Kidney epithelial cell (primary cell): ENCODE data around the gene MYLK. TPM values are rescaled to one million over a fixed set of nuclear protein-coding genes. Genes with fewer than 3 reads are reported as not detected.

Experiments
- DNase-seq: peaks from one replicate; pipeline ENCODE4 v3.0.0-alpha.2; 2010; ENCODE audit warnings: low read depth
- H3K27me3 ChIP-seq: 2 replicates; pipeline ENCODE4 v1.6.0; 2011; ENCODE audit warnings: low read length; ENCODE audit not compliant: control insufficient read depth, insufficient read depth
- H3K36me3 ChIP-seq: 2 replicates; pipeline ENCODE4 v1.5.1; 2011; ENCODE audit warnings: low read length; ENCODE audit not compliant: control insufficient read depth, insufficient read depth
- H3K4me3 ChIP-seq: 2 replicates; pipeline ENCODE4 v1.5.1; 2011; ENCODE audit warnings: low read depth, mild to moderate bottlenecking, control low read depth, low read length
- total RNA-seq: library from RNA; depleted of rRNA; stranded (reverse); fragments of >200 nt; gene quantifications from 2 replicates; pipeline ENCODE4 v1.2.3, GENCODE V29; 2015
- TF ChIP-seq, protein P1 (sequence below): IDR thresholded peaks from 2 replicates; pipeline ENCODE4 v1.5.1; 2011; ENCODE audit warnings: mild to moderate bottlenecking, moderate library complexity, low read length, control low read depth, inconsistent platforms; ENCODE audit not compliant: insufficient read depth, poor library complexity, severe bottlenecking

The MYLK gene
- total RNA-seq, 1 donor from 2014 or later = 49.7 TPM

GRCh38 chr3:123764647-123765046, 119.5 kb downstream of the MYLK start:
- Histone ChIP-seq H3K36me3 (peaks cover 1% of the 10 kb centered on the region), H3K27me3 (no peaks in the 10 kb centered on the region), H3K4me3 (no peak overlapping the region)
- TF ChIP-seq, protein P1, sequence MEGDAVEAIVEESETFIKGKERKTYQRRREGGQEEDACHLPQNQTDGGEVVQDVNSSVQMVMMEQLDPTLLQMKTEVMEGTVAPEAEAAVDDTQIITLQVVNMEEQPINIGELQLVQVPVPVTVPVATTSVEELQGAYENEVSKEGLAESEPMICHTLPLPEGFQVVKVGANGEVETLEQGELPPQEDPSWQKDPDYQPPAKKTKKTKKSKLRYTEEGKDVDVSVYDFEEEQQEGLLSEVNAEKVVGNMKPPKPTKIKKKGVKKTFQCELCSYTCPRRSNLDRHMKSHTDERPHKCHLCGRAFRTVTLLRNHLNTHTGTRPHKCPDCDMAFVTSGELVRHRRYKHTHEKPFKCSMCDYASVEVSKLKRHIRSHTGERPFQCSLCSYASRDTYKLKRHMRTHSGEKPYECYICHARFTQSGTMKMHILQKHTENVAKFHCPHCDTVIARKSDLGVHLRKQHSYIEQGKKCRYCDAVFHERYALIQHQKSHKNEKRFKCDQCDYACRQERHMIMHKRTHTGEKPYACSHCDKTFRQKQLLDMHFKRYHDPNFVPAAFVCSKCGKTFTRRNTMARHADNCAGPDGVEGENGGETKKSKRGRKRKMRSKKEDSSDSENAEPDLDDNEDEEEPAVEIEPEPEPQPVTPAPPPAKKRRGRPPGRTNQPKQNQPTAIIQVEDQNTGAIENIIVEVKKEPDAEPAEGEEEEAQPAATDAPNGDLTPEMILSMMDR = no peak
- DNase-seq = no peak

GRCh38 chr3:123762805-123763204, 121.3 kb downstream of the MYLK start:
- Histone ChIP-seq H3K36me3 (peaks cover 1% of the 10 kb centered on the region), H3K27me3 (no peaks in the 10 kb centered on the region)
- DNase-seq = no peak

DNA sequence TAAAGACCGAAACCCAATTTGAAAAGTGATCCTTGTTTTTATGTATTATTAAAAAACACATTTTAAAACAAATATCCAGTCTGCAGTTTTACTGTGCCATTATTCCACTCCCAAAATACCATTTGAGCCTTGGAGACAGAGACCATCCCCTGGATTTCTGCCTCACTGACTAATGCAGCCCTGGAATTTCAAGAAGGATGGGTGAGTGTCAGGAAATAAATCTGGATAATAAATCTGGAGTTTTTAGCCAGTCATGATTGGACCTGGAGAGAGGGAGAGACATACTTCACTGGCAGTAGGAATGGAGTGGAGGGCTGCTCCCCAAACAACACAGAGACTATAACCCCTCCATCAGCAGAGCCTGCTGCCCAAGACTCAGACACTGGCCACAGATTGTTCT, 123.3 kb downstream of the MYLK start:
- TF ChIP-seq, protein P1 = no peak
- peaks cover 1% of the 10 kb centered on the region for H3K36me3 ChIP-seq
- DNase-seq = no peak
- no peaks in the 10 kb centered on the region for H3K27me3 ChIP-seq
- no peak overlapping the region for H3K4me3 ChIP-seq

More at GRCh38 chr3:123762805-123763204, 121.3 kb downstream of the MYLK start:
- TF ChIP-seq, protein P1 = no peak
- no peak overlapping the region for H3K4me3 ChIP-seq

- no peak for DNase-seq
- no peak overlapping the region for H3K4me3 ChIP-seq
- H3K36me3 ChIP-seq = peaks cover 1% of the 10 kb centered on the region
- no peaks in the 10 kb centered on the region for H3K27me3 ChIP-seq
- TF ChIP-seq, protein P1 = no peak
These were observed 124.3 kb downstream of the MYLK start for GRCh38 chr3:123759871-123760270.

DNA sequence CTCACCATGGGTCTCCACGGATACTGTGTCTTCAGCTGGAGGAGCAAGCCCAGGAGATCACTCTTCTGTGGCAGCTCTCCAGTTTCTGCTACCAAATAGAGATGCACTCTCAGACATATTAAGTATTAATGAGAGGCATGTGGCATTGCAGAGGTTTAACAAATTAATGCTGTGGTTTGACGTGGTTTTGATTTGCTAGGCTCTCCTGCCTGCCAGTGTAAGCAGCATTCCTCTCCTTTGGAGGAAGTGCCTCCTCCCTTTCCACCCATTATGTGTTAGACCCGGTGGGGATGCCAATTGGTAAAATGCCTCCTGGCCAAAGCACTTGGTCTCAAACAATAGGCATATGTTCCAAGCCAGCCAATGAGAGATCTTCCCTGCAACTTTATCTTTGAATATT, 124.8 kb downstream of the MYLK start:
- Histone ChIP-seq H3K36me3 (no peaks in the 10 kb centered on the region), H3K27me3 (no peaks in the 10 kb centered on the region), H3K4me3 (no peak overlapping the region)
- DNase-seq = no peak
- TF ChIP-seq, protein P1 = no peak

DNA sequence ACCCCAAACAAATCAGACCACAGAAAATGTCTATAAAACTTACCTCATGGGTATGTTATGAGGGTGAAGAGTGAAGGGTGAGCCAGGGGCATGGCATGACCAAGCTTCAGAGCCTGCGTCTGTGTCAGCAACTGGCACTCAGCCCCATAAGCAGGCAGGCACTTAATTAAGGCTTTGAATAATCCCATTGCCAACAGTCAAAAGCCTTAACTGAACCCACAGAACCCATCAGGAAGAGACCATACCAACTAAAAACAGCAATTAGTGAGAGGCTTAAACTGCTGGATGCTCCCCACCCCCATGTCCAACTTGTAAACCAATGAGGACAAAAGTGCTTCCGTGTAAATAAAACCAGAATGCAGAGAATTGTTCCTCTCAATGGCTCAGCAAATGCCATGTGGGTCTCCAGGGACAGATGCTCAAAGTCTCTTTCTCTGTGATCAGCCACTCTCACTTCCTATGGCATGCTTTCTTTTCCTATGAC, 126.0 kb downstream of the MYLK start:
- no peaks in the 10 kb centered on the region for H3K27me3 ChIP-seq
- no peak overlapping the region for H3K4me3 ChIP-seq
- H3K36me3 ChIP-seq = no peaks in the 10 kb centered on the region
- DNase-seq = peak; percentile 69
- TF ChIP-seq, protein P1 = no peak
